ENCODE results near the gene NES.

DNA sequence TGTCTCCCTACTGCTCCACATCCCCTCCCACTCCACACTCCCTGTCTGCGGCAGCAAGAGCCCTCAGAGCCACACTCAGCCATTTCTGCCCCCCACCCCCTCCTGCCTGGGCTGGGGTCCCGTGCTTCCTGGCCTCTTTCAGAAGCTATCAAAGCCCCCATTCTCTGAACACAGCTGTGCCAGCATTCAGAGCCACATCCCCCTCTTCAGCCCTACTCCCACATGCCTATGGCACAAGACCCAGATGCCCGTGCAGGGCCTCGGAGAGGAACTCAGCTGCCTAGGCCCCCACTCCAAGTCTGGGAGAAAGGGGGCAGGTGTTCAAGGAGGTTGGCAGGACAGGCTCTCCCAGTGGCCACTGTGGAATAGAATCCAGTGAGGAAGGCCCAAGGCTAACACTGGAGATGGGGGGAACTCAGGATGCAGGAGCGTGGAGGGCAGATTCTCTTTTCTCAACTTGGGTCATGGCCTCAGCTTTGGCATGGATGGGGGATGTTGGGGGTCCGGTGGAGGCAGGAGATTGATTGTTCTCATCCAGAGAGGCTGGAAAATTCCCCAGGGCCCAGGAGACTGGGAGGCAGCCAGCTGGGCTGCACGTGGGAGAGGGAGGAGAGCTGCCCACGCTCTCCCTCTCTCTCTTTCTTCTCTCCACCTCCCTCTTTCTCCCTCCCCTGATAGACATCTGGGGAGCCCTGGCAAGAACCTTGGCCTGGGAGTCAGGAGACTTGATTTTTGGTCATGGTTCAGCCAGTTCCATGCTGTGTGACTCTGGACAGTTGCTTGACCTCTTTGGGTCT is 38.8 kb downstream of the NES start:
- TF ChIP-seq, protein P1, sequence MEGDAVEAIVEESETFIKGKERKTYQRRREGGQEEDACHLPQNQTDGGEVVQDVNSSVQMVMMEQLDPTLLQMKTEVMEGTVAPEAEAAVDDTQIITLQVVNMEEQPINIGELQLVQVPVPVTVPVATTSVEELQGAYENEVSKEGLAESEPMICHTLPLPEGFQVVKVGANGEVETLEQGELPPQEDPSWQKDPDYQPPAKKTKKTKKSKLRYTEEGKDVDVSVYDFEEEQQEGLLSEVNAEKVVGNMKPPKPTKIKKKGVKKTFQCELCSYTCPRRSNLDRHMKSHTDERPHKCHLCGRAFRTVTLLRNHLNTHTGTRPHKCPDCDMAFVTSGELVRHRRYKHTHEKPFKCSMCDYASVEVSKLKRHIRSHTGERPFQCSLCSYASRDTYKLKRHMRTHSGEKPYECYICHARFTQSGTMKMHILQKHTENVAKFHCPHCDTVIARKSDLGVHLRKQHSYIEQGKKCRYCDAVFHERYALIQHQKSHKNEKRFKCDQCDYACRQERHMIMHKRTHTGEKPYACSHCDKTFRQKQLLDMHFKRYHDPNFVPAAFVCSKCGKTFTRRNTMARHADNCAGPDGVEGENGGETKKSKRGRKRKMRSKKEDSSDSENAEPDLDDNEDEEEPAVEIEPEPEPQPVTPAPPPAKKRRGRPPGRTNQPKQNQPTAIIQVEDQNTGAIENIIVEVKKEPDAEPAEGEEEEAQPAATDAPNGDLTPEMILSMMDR (IDR thresholded peaks at IDR 0.05; ENCODE audit: insufficient read depth, low read length): no peak
- TF ChIP-seq REST (IDR thresholded peaks at IDR 0.05; ENCODE audit: insufficient replicate concordance, low read depth): no peak
- TF ChIP-seq GABPA (IDR thresholded peaks at IDR 0.05; ENCODE audit: low read depth): no peak
- TF ChIP-seq POLR2AphosphoS5 (IDR thresholded peaks at IDR 0.05; ENCODE audit: low read depth): no peak
- no peak for TF ChIP-seq SPI1 (IDR thresholded peaks at IDR 0.05; ENCODE audit: borderline replicate concordance, low read depth)
